Activated gamma-delta T cell treated with anti-CD3 and anti-CD28 coated beads, Interleukin-2, amount 50 U/mL, for 16 hours (primary cell): ENCODE results near the gene TFEC.
"Not testable (repeated sequence)": the region's sequence is repeated elsewhere in the genome, so short reads cannot be mapped to it uniquely, and the experiment has no call there.

Source experiments
- DNase-seq: peaks from one replicate; pipeline ENCODE4 v3.0.0-alpha.2; 2020; ENCODE audit warnings: low read depth

TFEC gene

GRCh38 chr7:116030651-116031276 is at the start of gene TFEC:
TSS of gene TFEC (minus strand) at chr7:116030763. CDS start at chr7:115984441, 46,322 bp downstream.
- no peak for DNase-seq

- DNase-seq = no peak
These were observed 45.0 kb upstream of the TFEC start for GRCh38 chr7:116075351-116076145.

- no peak for DNase-seq
These were observed 41.1 kb upstream of the TFEC start for GRCh38 chr7:116071629-116072028.

GRCh38 chr7:116064179-116064578 is 33.6 kb upstream of the TFEC start:
- no peak for DNase-seq

GRCh38 chr7:116062666-116063065 is 32.1 kb upstream of the TFEC start:
- no peak for DNase-seq

- no peak for DNase-seq
These were observed 21.4 kb upstream of the TFEC start for GRCh38 chr7:116052006-116052405.

GRCh38 chr7:116047261-116047660 is 16.7 kb upstream of the TFEC start:
- not testable (repeated sequence) for DNase-seq

GRCh38 chr7:116045532-116045931 is 15.0 kb upstream of the TFEC start:
- DNase-seq = no peak

- DNase-seq = no peak
These were observed 11.1 kb upstream of the TFEC start for GRCh38 chr7:116041615-116042014.

GRCh38 chr7:116037401-116037800 is 6.8 kb upstream of the TFEC start:
- no peak for DNase-seq

- DNase-seq = no peak
These were observed 3.8 kb upstream of the TFEC start for GRCh38 chr7:116034411-116034810.

- no peak for DNase-seq
These were observed 2.3 kb upstream of the TFEC start for GRCh38 chr7:116032886-116033285.

GRCh38 chr7:116028787-116029186 is 1.8 kb downstream of the TFEC start:
- no peak for DNase-seq

GRCh38 chr7:116027786-116028185 is 2.8 kb downstream of the TFEC start:
- no peak for DNase-seq

GRCh38 chr7:116024826-116025809 is 5.4 kb downstream of the TFEC start:
- DNase-seq = no peak

GRCh38 chr7:116021237-116021636 is 9.3 kb downstream of the TFEC start:
- no peak for DNase-seq

- no peak for DNase-seq
These were observed 11.8 kb downstream of the TFEC start for GRCh38 chr7:116018731-116019130.

GRCh38 chr7:116013675-116014074 is 16.9 kb downstream of the TFEC start:
- no peak for DNase-seq

- DNase-seq = no peak
These were observed 19.0 kb downstream of the TFEC start for GRCh38 chr7:116011584-116011983.

GRCh38 chr7:116004762-116005161 is 25.8 kb downstream of the TFEC start:
- not testable (repeated sequence) for DNase-seq

GRCh38 chr7:115997221-115997620 is 33.3 kb downstream of the TFEC start:
- DNase-seq = no peak

- no peak for DNase-seq
These were observed 34.9 kb downstream of the TFEC start for GRCh38 chr7:115995701-115996100.
